Neural progenitor cell (in vitro differentiated cells): ENCODE measurements around the gene ALMS1.
"Not testable (repeated sequence)": the region's sequence is repeated elsewhere in the genome, so short reads cannot be mapped to it uniquely, and the experiment has no call there.

ENCODE experiments used
- EZH2phosphoT487 ChIP-seq: fragments of 200-600 bp; sonication (generic); IDR thresholded peaks from 2 replicates; pipeline ENCODE4 v1.6.1; 2017; ENCODE audit warnings: antibody characterized with exemption
- TF ChIP-seq, protein P1 (sequence below): fragments of 200-600 bp; sonication (generic); IDR thresholded peaks from 2 replicates; pipeline ENCODE4 v1.5.1; 2017; ENCODE audit warnings: antibody characterized with exemption, mild to moderate bottlenecking

GRCh38 chr2:73462388-73462787, 76.8 kb downstream of the ALMS1 start:
- TF ChIP-seq, protein P1, sequence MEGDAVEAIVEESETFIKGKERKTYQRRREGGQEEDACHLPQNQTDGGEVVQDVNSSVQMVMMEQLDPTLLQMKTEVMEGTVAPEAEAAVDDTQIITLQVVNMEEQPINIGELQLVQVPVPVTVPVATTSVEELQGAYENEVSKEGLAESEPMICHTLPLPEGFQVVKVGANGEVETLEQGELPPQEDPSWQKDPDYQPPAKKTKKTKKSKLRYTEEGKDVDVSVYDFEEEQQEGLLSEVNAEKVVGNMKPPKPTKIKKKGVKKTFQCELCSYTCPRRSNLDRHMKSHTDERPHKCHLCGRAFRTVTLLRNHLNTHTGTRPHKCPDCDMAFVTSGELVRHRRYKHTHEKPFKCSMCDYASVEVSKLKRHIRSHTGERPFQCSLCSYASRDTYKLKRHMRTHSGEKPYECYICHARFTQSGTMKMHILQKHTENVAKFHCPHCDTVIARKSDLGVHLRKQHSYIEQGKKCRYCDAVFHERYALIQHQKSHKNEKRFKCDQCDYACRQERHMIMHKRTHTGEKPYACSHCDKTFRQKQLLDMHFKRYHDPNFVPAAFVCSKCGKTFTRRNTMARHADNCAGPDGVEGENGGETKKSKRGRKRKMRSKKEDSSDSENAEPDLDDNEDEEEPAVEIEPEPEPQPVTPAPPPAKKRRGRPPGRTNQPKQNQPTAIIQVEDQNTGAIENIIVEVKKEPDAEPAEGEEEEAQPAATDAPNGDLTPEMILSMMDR = not testable (repeated sequence)
- TF ChIP-seq EZH2phosphoT487 = not testable (repeated sequence)
